ENCODE data around the gene GABBR2. TPM values are rescaled to one million over a fixed set of nuclear protein-coding genes. Genes with fewer than 3 reads are reported as not detected.

The GABBR2 gene
- total and polyA plus RNA-seq, 9 of the 15 experiments (the other 6 are each of a cell fraction or from before 2014, with no cell fraction given): 0.15 to 1.9 (median 0.32) TPM

- TF ChIP-seq ZNF124 (CRISPR knock-in tag; IDR thresholded peaks at IDR 0.05): no peak
- no peak for TF ChIP-seq JUNB (CRISPR knock-in tag; conservative IDR thresholded peaks at IDR 0.05)
These were observed 406.6 kb downstream of the GABBR2 start (continued) for GRCh38 chr9:98302150-98302549.

GRCh38 chr9:98300611-98301010 lies 408.1 kb downstream of the GABBR2 start:
- ATAC-seq: no peak
- Histone ChIP-seq H3K9ac (ENCODE audit: insufficient read depth in 1 of 2, low read depth in 2 of 2, low read length in 2 of 2) (no peak overlapping the region; a peak in 1 of 4 replicates), H3K79me2 (ENCODE audit: control insufficient read depth, insufficient read depth, low read length) (no peaks in the 10 kb centered on the region), H2AFZ (ENCODE audit: low read depth, low read length) (peak overlapping the region; percentile 30; the same call in 1 of the 2 replicates), H4K20me1 (replicated peaks; ENCODE audit: control insufficient read depth, insufficient read depth, low read length) (no peaks in the 10 kb centered on the region), H3K36me3 (ENCODE audit: control insufficient read depth, insufficient read depth, low read length) (no peaks in the 10 kb centered on the region), H3K4me3 (no peak overlapping the region), H3K27me3 (ENCODE audit: control insufficient read depth in 2 of 2, insufficient read depth in 2 of 2, low read length in 2 of 2) (no peaks in the 10 kb centered on the region), H3K4me1 (replicated peaks in 1 of 2; ENCODE audit: control insufficient read depth in 2 of 2, insufficient read depth in 2 of 2, low read length in 2 of 2) (peaks cover 8 to 16% of the 10 kb centered on the region in 2 experiments), H3K9me3 (replicated peaks; ENCODE audit: control insufficient read depth, insufficient read depth, low read depth, low read length) (no peaks in the 10 kb centered on the region), H3K4me2 (ENCODE audit: insufficient read depth, low read length) (no peak overlapping the region), H3K9me1 (ENCODE audit: control insufficient read depth, insufficient read depth, low read length) (no peaks in the 10 kb centered on the region), H3K27ac (ENCODE audit: extremely low read depth, low read depth, low read length) (no peak overlapping the region)
- BruUV-seq (replicated peaks): no TSS peak
- no peak for FAIRE-seq
- ChIA-PET POLR2A (interaction anchor here (0.6 kb wide), 1 partner anchor 79 kb away, joined by 3 read pairs; no protein-coding TSS in a partner anchor), CTCF (ENCODE audit: low intra/inter-chr PET ratio) (no interaction called here)
- 51% methylated on average over 3 of the region's 3 CpGs for WGBS (ENCODE audit: insufficient coverage, low coverage, missing lambda C conversion rate)
- no peak for DNase-seq (ENCODE audit: extremely low read depth in 1 of 4, low spot score in 3 of 4)
- in situ Hi-C loops (cut with MboI) (loop anchor here (25.0 kb wide), 1 partner anchor 237 kb away; no protein-coding TSS in a partner anchor), intact Hi-C loops (cut with micrococcal nuclease) (no loop called here)
- TF ChIP-seq GATA2 (CRISPR knock-in tag; IDR thresholded peaks at IDR 0.05): no peak

DNA sequence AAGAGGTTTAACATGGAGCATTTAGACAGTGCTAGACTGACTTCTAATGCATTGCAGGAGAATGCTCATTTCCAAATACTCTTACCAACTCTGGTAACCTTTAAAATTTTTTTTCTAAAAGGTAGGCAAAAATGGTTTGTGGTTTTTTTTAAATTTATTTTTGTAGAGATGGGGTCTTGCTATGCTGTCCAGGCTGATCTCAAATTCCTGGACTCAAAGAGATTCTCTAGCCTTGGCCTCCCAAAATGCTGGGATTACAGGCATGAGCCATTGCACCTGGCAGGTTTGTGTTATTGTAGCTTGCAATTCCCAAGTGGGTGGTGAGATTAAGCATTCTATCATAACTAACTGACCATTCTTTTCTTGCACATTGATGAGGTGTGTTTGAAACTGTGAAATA lies 410.3 kb downstream of the GABBR2 start:
- Histone ChIP-seq H3K9me3 (replicated peaks; ENCODE audit: control insufficient read depth, insufficient read depth, low read depth, low read length) (no peaks in the 10 kb centered on the region), H3K4me1 (replicated peaks in 1 of 2; ENCODE audit: control insufficient read depth in 2 of 2, insufficient read depth in 2 of 2, low read length in 2 of 2) (peaks cover 7 to 14% of the 10 kb centered on the region in 2 experiments), H3K27ac (ENCODE audit: extremely low read depth, low read depth, low read length) (no peak overlapping the region), H4K20me1 (replicated peaks; ENCODE audit: control insufficient read depth, insufficient read depth, low read length) (no peaks in the 10 kb centered on the region), H3K9me1 (ENCODE audit: control insufficient read depth, insufficient read depth, low read length) (no peaks in the 10 kb centered on the region), H3K4me2 (ENCODE audit: insufficient read depth, low read length) (no peak overlapping the region), H3K27me3 (ENCODE audit: control insufficient read depth in 2 of 2, insufficient read depth in 2 of 2, low read length in 2 of 2) (no peaks in the 10 kb centered on the region), H3K4me3 (no peak overlapping the region), H2AFZ (ENCODE audit: low read depth, low read length) (no peak overlapping the region), H3K9ac (ENCODE audit: insufficient read depth in 1 of 2, low read depth in 2 of 2, low read length in 2 of 2) (no peak overlapping the region), H3K79me2 (ENCODE audit: control insufficient read depth, insufficient read depth, low read length) (no peaks in the 10 kb centered on the region), H3K36me3 (ENCODE audit: control insufficient read depth, insufficient read depth, low read length) (no peaks in the 10 kb centered on the region)
- TF ChIP-seq ZNF121 (CRISPR knock-in tag; conservative IDR thresholded peaks at IDR 0.05) (peak; percentile 90), BCOR (IDR thresholded peaks at IDR 0.05) (0 out of 2 replicates have a peak, but pooled peaks have one; percentile 16), NFIX (CRISPR knock-in tag; IDR thresholded peaks at IDR 0.05; ENCODE audit: low read depth) (no peak), RBM25 (IDR thresholded peaks at IDR 0.05; ENCODE audit: low read depth, low read length, severe bottlenecking) (peak; percentile 58), FOXP1 (CRISPR knock-in tag; IDR thresholded peaks at IDR 0.05) (no peak)
- FAIRE-seq: no peak
- no TSS peak for BruUV-seq (replicated peaks)
- CTCF ChIA-PET (ENCODE audit: low intra/inter-chr PET ratio): no interaction called here
- POLR2A ChIA-PET: interaction anchor here (1.2 kb wide), 1 partner anchor 43 kb away, joined by 5 read pairs; the partner anchor contains the start of gene TBC1D2
- no peak for DNase-seq (ENCODE audit: extremely low read depth in 1 of 4, low spot score in 3 of 4)
- intact Hi-C loops (cut with micrococcal nuclease) (no loop called here), in situ Hi-C loops (cut with MboI) (no loop called here)
- no peak for ATAC-seq

Data from K562 (cell line).